Measurements from ENCODE around the gene NOA1.
"Not testable (repeated sequence)": the region's sequence is repeated elsewhere in the genome, so short reads cannot be mapped to it uniquely, and the experiment has no call there.

The NOA1 gene

GRCh38 chr4:56953680-56954520 lies 23.5 kb downstream of the NOA1 start:
- no peak for DNase-seq

- DNase-seq, result no peak
Measured at GRCh38 chr4:56941403-56941802, 36.0 kb downstream of the NOA1 start.

GRCh38 chr4:56940971-56941370 lies 36.4 kb downstream of the NOA1 start:
- no peak for DNase-seq

GRCh38 chr4:56940403-56940802 lies 37.0 kb downstream of the NOA1 start:
- no peak for DNase-seq

GRCh38 chr4:56939826-56940225 lies 37.6 kb downstream of the NOA1 start:
- not testable (repeated sequence) for DNase-seq

GRCh38 chr4:56937262-56937661 lies 40.1 kb downstream of the NOA1 start:
- no peak for DNase-seq

DNA sequence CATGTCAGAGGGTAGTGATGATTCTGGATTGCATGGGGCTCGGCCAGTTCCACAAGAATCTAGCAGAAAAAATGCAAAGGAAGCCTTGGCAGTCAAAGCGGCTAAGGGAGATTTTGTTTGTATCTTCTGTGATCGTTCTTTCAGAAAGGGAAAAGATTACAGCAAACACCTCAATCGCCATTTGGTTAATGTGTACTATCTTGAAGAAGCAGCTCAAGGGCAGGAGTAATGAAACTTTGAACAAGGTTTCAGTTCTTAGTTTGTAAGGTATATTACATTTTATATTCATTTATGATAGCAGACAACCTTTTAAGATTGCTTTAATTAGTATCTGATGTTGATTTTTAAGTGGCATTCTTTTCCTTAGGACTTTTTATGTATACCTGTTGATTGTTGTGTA lies 45.5 kb downstream of the NOA1 start:
- DNase-seq, result no peak

- DNase-seq, result no peak
Measured at GRCh38 chr4:56930638-56931037, 46.8 kb downstream of the NOA1 start.

GRCh38 chr4:56927196-56927595 lies 50.2 kb downstream of the NOA1 start:
- DNase-seq, result no peak

- not testable (repeated sequence) for DNase-seq
Measured at GRCh38 chr4:56914977-56915376, 62.4 kb downstream of the NOA1 start.

DNA sequence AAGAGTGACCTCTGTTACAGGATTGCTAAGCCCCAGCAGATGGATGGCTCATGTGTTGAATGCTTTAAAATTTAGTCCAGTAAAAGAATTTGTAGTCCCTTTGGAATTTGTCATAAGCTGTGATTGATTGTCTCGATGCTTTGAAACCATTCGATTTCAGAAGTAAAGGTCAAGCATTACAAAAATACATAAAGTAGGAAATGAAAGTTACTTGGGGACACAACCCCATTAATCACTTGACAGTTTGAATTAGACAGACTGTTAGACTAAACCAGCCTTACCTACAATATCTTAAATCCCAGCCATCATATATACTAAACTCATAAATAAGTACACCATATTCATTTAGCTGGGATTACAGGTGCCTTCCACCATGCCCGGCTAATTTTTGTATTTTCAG lies 63.1 kb downstream of the NOA1 start:
- DNase-seq, result no peak

Data from NCI-H1930 (cell line).